ENCODE measurements around the gene PEX3. TPM values are rescaled to one million over a fixed set of nuclear protein-coding genes. Genes with fewer than 3 reads are reported as not detected.

Gene PEX3
- total RNA-seq, 4 donors from 2014 or later: 22.6 to 27.3 (median 25.0) TPM

DNA sequence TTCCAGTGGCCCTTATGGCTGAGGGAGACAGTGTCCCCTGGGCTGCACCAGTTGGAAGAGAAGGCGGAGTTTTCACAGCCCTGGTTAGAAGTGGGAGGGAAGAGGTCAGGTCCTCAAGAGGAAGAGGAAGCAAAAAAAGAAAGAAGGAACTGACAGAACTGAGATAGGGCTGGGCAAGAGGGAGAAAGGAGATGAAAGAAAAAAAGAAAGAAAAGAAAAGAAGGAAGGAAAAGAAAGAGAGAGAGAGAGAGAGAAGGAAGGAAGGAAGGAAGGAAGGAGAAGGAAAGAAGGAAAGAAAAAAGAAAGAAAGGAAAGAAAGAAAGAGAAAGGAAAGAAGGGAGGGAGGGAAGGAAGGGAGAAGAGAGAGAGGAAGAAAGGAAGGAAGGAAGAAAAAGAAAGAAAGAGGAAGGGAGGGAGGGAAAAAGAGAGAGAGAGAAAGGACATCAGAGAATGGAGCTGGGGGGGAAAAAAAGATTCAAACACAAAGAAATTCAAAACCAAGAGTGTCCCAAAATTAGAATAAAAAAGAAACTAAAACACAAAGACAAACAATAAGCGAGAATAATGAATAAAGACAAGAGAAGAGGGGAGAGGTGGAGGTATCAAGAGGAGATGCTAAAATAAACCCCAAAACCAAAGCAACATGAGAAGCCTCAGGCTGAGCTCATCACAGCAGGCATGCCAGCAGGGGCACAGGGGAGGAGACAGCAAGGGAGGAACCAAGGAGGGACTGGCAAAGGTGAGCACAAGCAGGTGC is 66.3 kb downstream of the PEX3 start:
- Histone ChIP-seq H3K36me3 (no peaks in the 10 kb centered on the region), H3K4me1 (peaks cover 8 to 12% of the 10 kb centered on the region in 2 donors), H3K9me3 (no peaks in the 10 kb centered on the region), H3K4me3 (replicated peaks in 1 of 3) (no peak overlapping the region), H3K27ac (no peak overlapping the region), H3K27me3 (no peaks in the 10 kb centered on the region)
- intact Hi-C loops (cut with DNase I): no loop called here
- 66 to 88% methylated on average over 2 of the region's 2 CpGs for WGBS, 2 donors
- TF ChIP-seq CTCF (IDR thresholded peaks at IDR 0.05) (no peak), POLR2A (IDR thresholded peaks at IDR 0.05) (no peak)
- DNase-seq: no peak

GRCh38 chr6:143517447-143517773 is 66.8 kb downstream of the PEX3 start:
- WGBS, 2 donors: 59 to 71% methylated on average over 3 of the region's 3 CpGs
- Histone ChIP-seq H3K27ac (no peak overlapping the region), H3K4me3 (replicated peaks in 1 of 3) (no peak overlapping the region), H3K9me3 (no peaks in the 10 kb centered on the region), H3K4me1 (peaks cover 7 to 9% of the 10 kb centered on the region in 2 donors), H3K27me3 (no peaks in the 10 kb centered on the region), H3K36me3 (no peaks in the 10 kb centered on the region)
- no peak for DNase-seq
- intact Hi-C loops (cut with DNase I): no loop called here
- TF ChIP-seq CTCF (IDR thresholded peaks at IDR 0.05) (no peak), POLR2A (IDR thresholded peaks at IDR 0.05) (no peak)

- TF ChIP-seq CTCF (IDR thresholded peaks at IDR 0.05) (no peak), POLR2A (IDR thresholded peaks at IDR 0.05) (no peak)
- Histone ChIP-seq H3K27ac (no peak overlapping the region), H3K36me3 (no peaks in the 10 kb centered on the region)
Observed at GRCh38 chr6:143522039-143522600, 71.5 kb downstream of the PEX3 start.

DNA sequence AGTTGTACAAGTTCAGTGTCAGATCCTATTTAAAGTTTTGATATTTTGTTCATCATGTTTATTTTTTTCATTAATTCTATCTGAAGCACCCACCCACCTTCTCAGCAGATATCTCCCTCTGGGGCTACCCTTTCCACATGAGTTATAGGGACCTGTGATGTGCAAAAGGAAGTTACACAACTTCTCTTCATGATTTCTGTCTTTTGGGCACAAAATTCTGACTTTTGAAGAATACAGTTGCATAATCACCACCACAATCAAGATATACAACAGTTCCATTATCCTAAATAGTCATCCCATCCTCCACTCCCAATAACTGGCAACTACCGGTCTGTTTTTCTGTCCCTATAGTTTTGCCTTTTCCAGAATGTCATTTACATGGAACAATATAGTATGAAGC is 74.8 kb downstream of the PEX3 start:
- TF ChIP-seq POLR2A (IDR thresholded peaks at IDR 0.05) (no peak), CTCF (IDR thresholded peaks at IDR 0.05) (no peak)
- H3K9me3 ChIP-seq: no peaks in the 10 kb centered on the region
- 89 to 97% methylated on average over 1 of the region's 1 CpG for WGBS, 2 donors

More at GRCh38 chr6:143522039-143522600, 71.5 kb downstream of the PEX3 start:
- Histone ChIP-seq H3K4me3 (replicated peaks in 1 of 3) (no peak overlapping the region), H3K27me3 (no peaks in the 10 kb centered on the region), H3K4me1 (no peaks in the 10 kb centered on the region), H3K9me3 (no peaks in the 10 kb centered on the region)
- intact Hi-C loops (cut with DNase I): no loop called here
- WGBS, 2 donors: 86 to 90% methylated on average over 8 of the region's 8 CpGs
- no peak for DNase-seq

GRCh38 chr6:143527677-143528076 is 77.1 kb downstream of the PEX3 start:
- 85 to 87% methylated on average over 1 of the region's 1 CpG for WGBS, 2 donors
- DNase-seq: no peak

More for the DNA sequence above, 74.8 kb downstream of the PEX3 start:
- H3K27ac ChIP-seq: no peak overlapping the region
- H3K4me3 ChIP-seq (replicated peaks in 1 of 3): no peak overlapping the region
- DNase-seq: no peak
- H3K4me1 ChIP-seq: no peaks in the 10 kb centered on the region
- H3K27me3 ChIP-seq: no peaks in the 10 kb centered on the region
- intact Hi-C loops (cut with DNase I): no loop called here
- H3K36me3 ChIP-seq: no peaks in the 10 kb centered on the region

More at GRCh38 chr6:143527677-143528076, 77.1 kb downstream of the PEX3 start:
- Histone ChIP-seq H3K27ac (no peak overlapping the region), H3K36me3 (no peaks in the 10 kb centered on the region), H3K27me3 (no peaks in the 10 kb centered on the region), H3K9me3 (no peaks in the 10 kb centered on the region), H3K4me1 (no peaks in the 10 kb centered on the region), H3K4me3 (replicated peaks in 1 of 3) (no peak overlapping the region)
- no peak for TF ChIP-seq CTCF (IDR thresholded peaks at IDR 0.05)
- no peak for TF ChIP-seq POLR2A (IDR thresholded peaks at IDR 0.05)
- intact Hi-C loops (cut with DNase I): no loop called here
